ENCODE results near the gene MYL2.

The MYL2 gene

DNA sequence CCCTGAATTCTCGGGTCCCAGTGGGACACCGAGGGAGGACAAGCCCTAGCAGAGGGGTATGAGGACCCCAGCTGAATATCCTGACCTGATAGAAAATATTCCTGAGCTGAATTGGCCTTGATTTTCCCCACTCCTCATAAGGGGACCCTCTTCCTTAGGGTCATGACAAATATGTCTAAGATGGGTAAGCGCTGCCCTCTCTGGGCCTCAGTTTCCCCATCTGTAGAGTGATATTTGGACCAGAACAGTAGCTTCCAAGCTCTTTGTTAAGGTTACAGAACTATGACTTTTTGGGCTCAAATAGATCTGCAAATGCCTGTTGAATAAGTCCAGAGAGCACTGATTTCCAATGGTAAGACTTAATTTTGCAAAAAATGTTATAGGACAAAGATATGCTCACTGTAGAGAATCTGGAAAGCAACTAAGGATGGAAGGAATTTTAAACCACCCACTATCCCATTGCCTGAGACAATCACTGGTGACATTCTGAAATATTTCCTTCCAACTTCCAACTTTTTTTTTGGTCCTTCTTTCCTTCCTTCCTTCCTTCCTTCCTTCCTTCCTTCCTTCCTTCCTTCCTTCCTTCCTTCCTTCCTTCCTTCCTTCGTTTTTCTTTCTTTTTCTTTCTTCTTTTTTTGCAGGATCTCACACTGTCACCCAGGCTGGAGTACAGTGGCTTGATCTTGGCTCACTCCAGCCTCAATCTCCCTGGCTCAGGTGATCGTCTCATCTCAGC lies 32.0 kb downstream of the MYL2 start:
- DNase-seq, result no peak

DNA sequence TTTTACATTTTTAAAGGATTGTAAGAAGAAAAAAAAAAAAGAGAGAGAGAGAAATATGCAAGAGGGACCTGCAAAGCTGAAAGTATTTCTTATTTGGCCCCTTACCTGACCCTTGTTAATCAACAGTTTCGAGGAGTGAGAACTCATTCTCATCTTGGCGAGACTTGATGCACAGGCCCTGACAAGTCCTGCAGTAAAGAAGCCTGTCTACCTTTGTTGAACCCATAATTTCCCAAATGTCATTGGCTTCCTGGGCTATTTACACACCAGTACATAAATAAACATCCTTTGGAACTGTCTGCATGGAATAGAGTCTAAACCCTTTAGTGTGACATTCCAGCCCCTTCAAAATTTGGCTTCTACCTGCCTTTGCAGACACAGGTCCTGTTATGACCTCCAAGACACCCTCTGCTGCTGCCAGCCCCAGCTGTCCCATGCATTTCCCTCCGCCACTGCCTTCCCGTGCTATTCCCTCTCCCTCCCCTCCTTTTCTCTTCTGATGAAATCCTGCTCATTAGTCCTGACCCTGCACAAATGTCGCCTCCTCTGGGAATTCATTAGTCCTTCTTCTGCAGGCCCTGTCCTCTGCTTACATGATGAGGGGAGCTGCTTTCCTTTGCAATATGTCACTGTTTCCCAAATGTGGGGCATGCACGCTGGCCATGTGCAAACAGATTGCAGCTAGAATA lies 35.1 kb downstream of the MYL2 start:
- DNase-seq, result no peak

DNA sequence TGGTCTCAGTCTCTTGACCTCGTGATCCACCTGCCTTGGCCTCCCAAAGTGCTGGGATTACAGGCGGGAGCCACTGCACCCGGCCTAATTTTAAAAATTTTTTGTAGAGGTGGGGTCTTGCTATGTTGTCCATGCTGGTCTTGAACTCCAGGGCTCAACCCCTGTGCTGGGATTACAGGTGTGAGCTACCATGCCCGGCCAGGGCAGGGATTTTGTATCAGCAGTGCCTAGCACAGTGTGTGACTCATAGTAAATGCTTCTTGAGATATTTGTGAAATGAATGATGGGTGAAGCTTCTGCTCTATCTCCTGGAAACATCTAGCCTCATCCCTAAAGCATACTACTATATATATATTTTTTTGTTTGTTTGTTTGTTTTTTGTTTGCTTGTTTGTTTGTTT lies 37.1 kb downstream of the MYL2 start:
- no peak for DNase-seq

DNA sequence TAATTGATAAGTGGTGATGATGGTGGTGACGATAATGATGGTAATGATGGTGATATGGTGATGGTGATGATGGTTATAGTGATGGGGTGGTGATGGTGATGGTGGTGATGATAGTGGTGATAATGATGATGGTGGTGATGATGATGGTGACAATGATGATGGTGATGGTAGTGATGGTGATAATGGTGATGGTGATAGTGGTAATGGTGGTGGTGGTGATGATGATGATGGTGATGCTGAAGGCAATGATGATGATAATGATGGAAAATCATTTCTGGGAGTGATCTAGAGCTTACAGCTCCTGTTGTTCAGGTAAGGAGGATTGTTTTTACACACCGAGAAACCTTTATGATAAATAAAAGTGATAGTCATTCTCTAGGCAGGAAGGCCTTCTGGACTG lies 39.7 kb downstream of the MYL2 start:
- DNase-seq, result no peak

DNA sequence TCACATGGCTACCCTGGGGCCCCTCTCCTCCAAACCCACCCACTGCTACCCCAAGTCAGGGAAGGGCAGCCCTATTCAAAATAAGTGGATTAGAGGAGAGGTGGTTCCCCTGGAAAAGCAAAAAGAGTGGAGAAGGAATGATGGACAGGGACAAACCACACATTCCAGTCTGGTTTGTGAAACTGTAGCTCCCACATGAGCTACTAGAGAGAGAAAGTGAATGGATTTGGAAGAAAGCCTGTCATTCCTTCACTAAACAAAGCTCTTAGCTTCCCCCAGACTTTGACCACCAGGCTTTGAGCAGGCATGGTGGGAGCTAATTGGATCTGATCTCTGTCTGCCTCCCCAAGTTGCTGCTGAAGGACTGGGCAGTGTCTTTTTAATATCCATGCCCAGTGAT lies 45.6 kb downstream of the MYL2 start:
- DNase-seq, result no peak

- no peak for DNase-seq
These were observed 46.0 kb downstream of the MYL2 start for GRCh38 chr12:110874351-110874750.

GRCh38 chr12:110872100-110872499 lies 48.3 kb downstream of the MYL2 start:
- no peak for DNase-seq

- no peak for DNase-seq
These were observed 50.6 kb downstream of the MYL2 start for GRCh38 chr12:110869803-110870202.

GRCh38 chr12:110869026-110869425 lies 51.4 kb downstream of the MYL2 start:
- no peak for DNase-seq

- DNase-seq, result no peak
These were observed 54.9 kb downstream of the MYL2 start for GRCh38 chr12:110865521-110865920.

DNA sequence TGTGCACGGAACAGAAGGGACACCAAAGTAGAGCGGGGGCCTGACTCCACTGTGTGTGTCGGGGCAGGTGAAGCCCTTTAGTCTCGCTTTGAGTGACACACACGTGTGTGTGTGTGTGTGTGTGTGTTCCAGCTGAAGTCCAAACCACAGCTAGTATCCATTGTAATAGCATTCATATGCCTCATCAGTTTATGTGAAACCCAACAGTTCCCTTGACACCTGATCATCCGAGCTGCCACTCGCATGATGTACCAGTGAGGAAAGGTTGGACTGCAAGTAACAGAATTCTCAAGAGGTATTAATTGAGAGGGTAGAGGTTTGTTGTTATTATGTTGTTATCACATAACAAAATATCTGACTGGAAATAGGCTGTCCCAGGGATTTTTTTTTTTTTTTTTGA lies 57.2 kb downstream of the MYL2 start:
- no peak for DNase-seq

- DNase-seq, result no peak
These were observed 58.0 kb downstream of the MYL2 start for GRCh38 chr12:110862329-110862728.

DNA sequence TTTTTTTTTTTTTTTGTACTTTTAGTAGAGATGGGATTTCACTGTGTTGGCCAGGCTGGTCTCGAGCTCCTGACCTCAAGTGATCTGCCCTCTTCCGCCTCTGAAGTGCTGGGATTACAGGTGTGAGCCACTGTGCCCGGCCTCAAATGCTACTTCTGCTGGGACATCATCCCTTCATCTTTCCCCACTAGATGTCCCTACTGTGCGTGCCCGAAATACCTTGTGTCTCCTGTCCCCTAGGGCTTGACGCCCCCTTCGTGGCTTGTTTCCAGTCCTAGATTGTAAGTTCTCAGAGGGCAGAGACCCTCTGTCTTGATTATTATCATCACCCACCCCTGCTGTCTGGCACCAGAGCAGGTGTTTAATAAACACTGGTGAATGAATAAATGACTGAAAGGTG lies 58.6 kb downstream of the MYL2 start:
- no peak for DNase-seq

All from CD4-positive, alpha-beta T cell treated with Interleukin-12 subunit alpha and Interleukin-12 subunit beta, for 1 hour (primary cell).